ENCODE results near the gene ZNF836. TPM values are rescaled to one million over a fixed set of nuclear protein-coding genes. Genes with fewer than 3 reads are reported as not detected.
A peak's percentile ranks its signal among the peaks of the same experiment; 100 is the strongest.

Gene ZNF836
- total RNA-seq, 1 experiment from 2014 or later = 6.3 TPM

DNA sequence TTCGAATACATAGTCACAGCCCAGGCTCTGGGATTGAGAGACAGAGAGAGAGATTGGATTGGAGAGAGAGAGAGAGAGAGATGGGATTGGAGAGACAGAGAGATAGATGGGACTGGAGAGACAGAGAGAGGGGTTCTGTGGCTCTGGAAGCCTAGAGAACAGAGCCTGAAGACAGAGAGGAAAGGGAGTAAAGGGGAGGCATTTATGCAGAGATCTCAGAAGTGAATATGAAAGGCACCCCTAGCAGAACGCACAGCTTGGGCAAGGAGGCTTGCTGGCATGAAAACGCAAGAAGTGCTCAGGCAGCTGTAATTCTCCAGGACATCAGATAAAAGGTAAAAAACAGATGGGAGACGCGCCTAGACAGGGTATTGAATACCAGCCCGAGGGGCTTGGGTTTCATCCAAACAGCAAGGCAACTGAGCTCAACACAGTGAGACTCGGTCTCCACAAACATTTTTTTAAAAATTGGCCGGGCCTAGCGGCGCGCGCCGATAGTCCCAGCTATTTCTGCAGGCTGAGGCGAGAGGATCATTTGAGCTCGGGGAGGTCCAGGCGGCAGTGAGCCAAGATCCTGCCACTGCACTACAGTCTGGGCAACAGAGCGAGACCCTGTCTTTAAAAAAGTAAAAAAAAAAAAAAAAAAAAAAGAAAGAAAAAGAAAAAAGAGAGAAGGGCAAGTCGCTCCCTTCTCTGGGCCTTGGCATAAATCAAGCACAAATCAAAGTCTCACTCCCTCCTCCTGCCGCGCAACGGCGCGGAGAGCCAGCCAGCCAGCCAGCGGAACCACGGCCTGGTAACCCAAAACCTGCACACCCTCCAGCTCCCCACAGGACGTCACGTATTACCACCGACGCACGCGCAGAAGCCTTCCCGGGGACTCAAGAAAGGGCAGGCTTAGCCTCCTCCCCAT lies 17.7 kb upstream of the ZNF836 start:
- no peak for DNase-seq (ENCODE audit: low read depth)

- no peak for DNase-seq (ENCODE audit: low read depth)
Measured at GRCh38 chr19:52187407-52187806, 16.0 kb upstream of the ZNF836 start.

- DNase-seq (ENCODE audit: low read depth) = no peak
Measured at GRCh38 chr19:52176574-52176973, 5.2 kb upstream of the ZNF836 start.

DNA sequence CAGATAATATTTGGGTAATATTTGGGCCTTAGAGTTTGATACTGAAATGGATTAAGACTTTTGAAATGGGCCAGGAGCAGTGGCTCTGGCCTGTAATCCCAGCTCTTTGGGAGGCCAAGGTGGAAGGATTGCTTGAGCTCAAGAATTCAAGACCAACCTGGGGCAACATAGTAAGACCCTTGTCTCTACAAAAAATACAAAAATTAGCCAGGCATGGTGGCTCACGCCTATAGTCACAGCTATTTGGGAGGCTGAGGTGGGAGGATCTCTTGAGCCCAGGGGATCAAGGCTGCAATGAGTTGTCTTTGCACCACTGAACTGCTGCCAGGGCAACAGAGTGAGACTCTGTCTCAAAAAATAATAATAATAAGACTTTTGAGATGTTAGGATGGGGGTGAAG lies 926 bp upstream of the ZNF836 start:
- DNase-seq (ENCODE audit: low read depth) = no peak

DNA sequence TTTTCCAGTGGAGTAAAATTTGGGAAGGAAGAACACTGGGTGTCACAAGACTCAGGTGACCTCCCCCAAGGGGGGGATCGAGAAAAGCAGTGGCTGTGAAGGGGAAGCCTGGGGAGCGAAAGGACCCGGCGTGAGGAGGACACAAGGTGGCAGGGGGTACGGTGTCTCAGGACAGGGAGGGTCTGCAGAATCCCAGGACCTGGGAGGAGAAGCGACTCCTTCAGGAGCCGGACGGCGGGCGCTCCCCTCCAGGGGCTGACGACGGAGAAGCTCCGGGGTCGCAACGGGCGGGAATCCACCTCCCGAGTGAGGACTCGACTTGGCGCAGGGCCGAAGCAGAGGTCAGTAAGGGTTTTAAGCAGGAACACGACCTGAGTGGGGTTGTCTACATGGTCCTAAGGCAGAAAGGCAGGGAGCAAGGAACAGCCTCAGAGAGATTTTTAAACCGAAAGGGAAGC lies 529 bp downstream of the ZNF836 start:
- DNase-seq (ENCODE audit: low read depth) = no peak

- no peak for DNase-seq (ENCODE audit: low read depth)
Measured at GRCh38 chr19:52170304-52170703, 1.1 kb downstream of the ZNF836 start.

DNA sequence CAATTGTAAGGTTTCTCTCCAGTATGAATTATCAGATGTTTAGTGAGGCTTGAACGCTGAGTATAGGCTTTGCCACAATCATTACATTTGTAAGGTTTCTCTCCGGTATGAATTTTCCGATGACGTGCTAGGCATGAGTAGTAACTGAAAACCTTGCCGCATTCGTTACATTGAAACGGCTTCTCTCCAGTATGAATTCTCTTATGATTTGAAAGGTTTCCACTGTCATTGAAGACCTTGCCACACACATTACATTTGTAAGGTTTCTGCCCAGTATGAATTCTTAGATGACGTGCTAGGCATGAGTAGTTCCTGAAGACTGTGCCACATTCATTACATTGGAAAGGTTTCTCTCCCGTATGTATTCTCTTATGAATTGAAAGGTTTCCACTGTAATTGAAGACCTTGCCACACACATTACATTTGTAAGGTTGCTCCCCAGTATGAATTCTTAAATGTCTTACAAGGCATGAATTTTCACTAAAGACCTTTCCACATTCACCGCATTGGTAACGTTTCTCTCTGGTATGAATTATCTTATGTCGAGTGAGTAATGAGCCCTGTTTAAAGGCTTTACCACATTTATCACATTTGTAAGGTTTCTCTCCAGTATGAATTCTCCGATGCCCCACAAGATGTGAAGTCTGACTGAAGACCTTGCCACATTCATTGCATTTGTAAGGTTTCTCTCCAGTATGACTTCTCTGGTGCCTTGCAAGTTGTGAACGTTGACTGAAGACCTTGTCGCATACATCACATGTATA lies 15.6 kb downstream of the ZNF836 start:
- no peak for DNase-seq (ENCODE audit: low read depth)

DNA sequence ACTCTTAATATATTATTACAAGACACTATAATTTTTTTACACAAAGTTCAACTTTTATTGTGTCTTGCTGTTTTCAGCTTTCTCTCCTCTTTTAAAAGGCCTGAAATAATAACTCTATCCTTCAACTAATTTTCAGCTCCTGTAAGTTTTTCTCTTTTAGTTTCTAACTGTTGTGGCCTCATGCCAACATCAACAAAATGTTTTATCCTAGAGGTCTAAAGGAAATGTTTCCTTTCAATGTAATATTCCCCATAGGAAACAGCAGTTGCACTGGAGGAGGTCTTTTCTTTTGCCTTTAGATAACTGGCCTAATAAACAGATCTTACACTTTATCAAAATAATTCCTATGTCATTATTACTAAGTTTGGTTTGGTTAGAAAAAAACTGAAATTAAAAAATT lies 23.2 kb downstream of the ZNF836 start:
- DNase-seq (ENCODE audit: low read depth) = no peak

- no peak for DNase-seq (ENCODE audit: low read depth)
Measured at GRCh38 chr19:52142001-52142595, 29.3 kb downstream of the ZNF836 start.

GRCh38 chr19:52141203-52141602 lies 30.2 kb downstream of the ZNF836 start:
- no peak for DNase-seq (ENCODE audit: low read depth)

- DNase-seq (ENCODE audit: low read depth) = peak; percentile 14
Measured at GRCh38 chr19:52140032-52140710, 31.2 kb downstream of the ZNF836 start.

GRCh38 chr19:52139252-52140031 lies 32.0 kb downstream of the ZNF836 start, which contains the start of gene ZNF616:
Gene ZNF616, minus strand, starts transcription at chr19:52139938. Its CDS starts 9,426 bp downstream, at chr19:52130512.
- DNase-seq (ENCODE audit: low read depth) = peak; percentile 92

DNA sequence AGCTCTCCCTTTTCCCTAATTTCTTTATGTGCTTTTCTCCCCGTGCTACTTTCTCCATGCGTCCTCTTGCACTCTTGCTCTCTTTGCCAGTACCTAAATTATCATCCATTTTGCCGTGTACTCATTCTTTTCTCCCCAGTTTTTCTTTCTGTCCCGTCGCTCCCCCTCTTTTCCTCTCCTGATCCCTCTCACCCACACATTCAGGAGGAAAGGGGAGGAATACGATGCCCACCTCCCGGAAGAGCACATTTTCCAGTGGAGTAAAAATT lies 32.5 kb downstream of the ZNF836 start:
- no peak for DNase-seq (ENCODE audit: low read depth)

DNA sequence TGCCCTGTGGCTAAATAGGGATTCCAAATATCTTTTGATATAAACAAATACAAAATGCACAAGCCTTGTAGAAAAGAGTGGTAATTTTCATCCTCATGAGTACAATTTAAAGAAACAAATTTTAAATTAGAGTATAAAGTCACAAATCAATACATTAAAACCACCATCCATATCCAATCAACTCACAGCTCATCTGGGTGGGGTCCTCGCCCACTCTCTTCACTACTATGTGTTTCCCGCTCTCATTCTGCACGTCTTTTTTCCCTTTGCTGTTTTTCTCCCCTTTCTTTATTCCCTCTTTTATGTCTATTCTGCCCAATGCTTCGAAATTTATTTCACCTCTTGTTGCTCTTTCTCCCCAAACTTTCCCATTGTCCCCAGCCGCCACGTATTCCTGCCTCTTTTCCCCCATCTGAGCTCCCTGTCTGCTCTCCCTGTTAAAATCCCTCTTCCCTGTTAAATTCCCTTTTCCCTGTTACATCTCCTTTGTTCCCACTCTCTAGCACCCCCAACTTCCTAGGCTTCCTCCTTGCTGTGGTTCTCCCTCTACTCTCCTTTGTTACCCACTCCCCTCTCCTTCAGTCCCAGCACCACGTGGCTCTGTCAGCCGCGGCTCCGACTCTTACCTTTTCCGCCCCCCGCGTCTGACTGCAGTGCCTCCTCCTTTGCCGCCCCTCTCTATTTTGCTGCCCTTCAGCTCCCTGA lies 33.0 kb downstream of the ZNF836 start:
- DNase-seq (ENCODE audit: low read depth) = peak; percentile 35

GRCh38 chr19:52120286-52120685 lies 51.1 kb downstream of the ZNF836 start:
- no peak for DNase-seq (ENCODE audit: low read depth)

GRCh38 chr19:52115526-52116053 lies 55.8 kb downstream of the ZNF836 start:
- DNase-seq (ENCODE audit: low read depth) = no peak

DNA sequence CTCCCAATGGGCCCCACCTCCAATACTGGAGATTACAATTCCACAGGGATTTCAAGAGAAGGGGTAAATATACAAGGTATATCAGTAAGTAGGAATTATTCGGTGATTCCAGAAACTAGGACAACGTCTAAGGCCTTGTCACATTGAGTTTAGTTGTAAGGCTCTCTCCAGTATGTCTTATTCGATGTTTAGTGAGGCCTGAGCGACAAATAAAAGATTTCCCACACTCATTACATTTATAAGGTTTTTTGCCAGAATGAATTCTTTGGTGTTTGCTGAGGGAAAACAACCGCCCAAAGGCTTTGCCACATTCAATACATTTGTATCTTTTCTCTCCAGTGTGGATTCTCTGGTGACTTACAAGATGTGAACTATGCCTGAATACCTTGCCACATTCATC lies 56.7 kb downstream of the ZNF836 start:
- no peak for DNase-seq (ENCODE audit: low read depth)

- no peak for DNase-seq (ENCODE audit: low read depth)
Measured at GRCh38 chr19:52112624-52113023, 58.8 kb downstream of the ZNF836 start.

- DNase-seq (ENCODE audit: low read depth) = peak; percentile 7
Measured at GRCh38 chr19:52110780-52111179, 60.6 kb downstream of the ZNF836 start.

All from LHCN-M2 (cell line).